IMR-90 (cell line): ENCODE results near the gene ATP1B1.

Source experiments
- CEBPB ChIP-seq: IDR thresholded peaks from 2 replicates; pipeline ENCODE4 v1.6.1; 2012; ENCODE audit warnings: low read depth, low read length, improper control_type of control experiment
- CTCF ChIP-seq: conservative IDR thresholded peaks from 2 replicates; pipeline ENCODE4 v1.5.1; 2012; ENCODE audit warnings: mild to moderate bottlenecking, low read depth, low read length, improper control_type of control experiment
- FOS ChIP-seq: fragments of 150-350 bp; IDR thresholded peaks from 2 replicates; pipeline ENCODE4 v1.6.1; 2016; ENCODE audit warnings: low read depth, low read length
- MXI1 ChIP-seq: IDR thresholded peaks from 2 replicates; pipeline ENCODE4 v1.6.1; 2012; ENCODE audit warnings: low read depth, mild to moderate bottlenecking, low read length, moderate library complexity, borderline replicate concordance
- POLR2A ChIP-seq: IDR thresholded peaks from 2 replicates; pipeline ENCODE4 v1.6.1; 2012; ENCODE audit warnings: mild to moderate bottlenecking, low read depth, low read length
- RCOR1 ChIP-seq: IDR thresholded peaks from 2 replicates; pipeline ENCODE4 v1.6.1; 2012; ENCODE audit warnings: mild to moderate bottlenecking, low read length, improper control_type of control experiment; ENCODE audit not compliant: insufficient replicate concordance

DNA sequence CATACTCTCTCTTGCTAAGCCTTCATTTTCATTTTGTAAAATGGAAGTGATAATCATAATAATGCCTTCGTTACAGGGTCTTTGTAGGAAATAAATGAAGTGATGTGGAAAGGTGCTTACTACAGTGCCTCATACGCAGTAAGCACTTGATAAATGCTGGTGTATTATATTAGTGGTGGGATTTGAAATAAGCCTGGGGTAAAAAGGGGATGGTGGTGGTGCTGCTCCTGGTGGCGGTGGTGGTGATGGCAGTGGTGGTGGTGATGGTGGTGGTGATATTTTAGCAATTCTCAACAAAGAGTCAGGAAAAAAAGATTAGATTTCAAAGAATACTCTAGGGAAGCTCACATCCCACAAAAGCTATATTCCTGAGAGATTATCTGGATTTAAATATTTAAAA, 35.5 kb upstream of the ATP1B1 start:
- TF ChIP-seq CTCF (no peak), POLR2A (no peak), FOS (no peak), RCOR1 (no peak), MXI1 (no peak), CEBPB (no peak)
